ENCODE measurements around the gene SURF6. TPM values are rescaled to one million over a fixed set of nuclear protein-coding genes. Genes with fewer than 3 reads are reported as not detected.

Gene SURF6
- 5.7 and 18.4 TPM in 2 replicates for total RNA-seq

GRCh38 chr9:133335924-133336811 is at the start of gene SURF6:
SURF6 (minus strand) TSS chr9:133336188; CDS start chr9:133336132, 56 bp downstream.

GRCh38 chr9:133375724-133376654 is 40.0 kb upstream of the SURF6 start, which contains the start of the genes STKLD1 and SURF4:
STKLD1 (plus strand) TSS chr9:133376366; CDS start chr9:133376474, 108 bp downstream.
SURF4 (minus strand) TSS chr9:133376060; CDS start chr9:133375969, 91 bp downstream.

GRCh38 chr9:133356391-133357091 is 20.6 kb upstream of the SURF6 start, which contains the start of the genes SURF1 and SURF2:
SURF1 (minus strand) TSS chr9:133356487; CDS start chr9:133356453, 34 bp downstream.
SURF2 (plus strand) TSS chr9:133356550; CDS start chr9:133356593, 43 bp downstream.

GRCh38 chr9:133347985-133348717 is 12.2 kb upstream of the SURF6 start, which contains the start of the genes MED22 and RPL7A:
MED22 (minus strand) TSS chr9:133348131; CDS start chr9:133346662, 1,469 bp downstream.
RPL7A (plus strand) TSS chr9:133348218; CDS start chr9:133348244, 26 bp downstream.

Other genes starting within 250 kb of the SURF6 start
- 32.4 and 72.4 TPM in 2 replicates for gene RALGDS, start 214.9 kb downstream of the SURF6 start, total RNA-seq
- gene GBGT1, start 172.3 kb downstream of the SURF6 start, total RNA-seq, result 0.32 and 40.5 TPM in 2 replicates
- not detected in 2 replicates for gene OBP2B, start 126.9 kb downstream of the SURF6 start, total RNA-seq
- 0.16 TPM in 1 of 2 replicates, not detected in the other for gene ABO, start 61.0 kb downstream of the SURF6 start, total RNA-seq
- 9.4 and 39.6 TPM in 2 replicates for gene MED22, start 11.9 kb upstream of the SURF6 start, total RNA-seq
- gene RPL7A, start 12.0 kb upstream of the SURF6 start, total RNA-seq, result 1,653 and 2,260 TPM in 2 replicates
- gene SURF1, start 20.3 kb upstream of the SURF6 start, total RNA-seq, result 14.9 and 17.1 TPM in 2 replicates
- gene SURF2, start 20.4 kb upstream of the SURF6 start, total RNA-seq, result 10.4 and 12.6 TPM in 2 replicates
- gene SURF4, start 39.9 kb upstream of the SURF6 start, total RNA-seq, result 233 and 341 TPM in 2 replicates
- gene STKLD1, start 40.2 kb upstream of the SURF6 start, total RNA-seq, result 0.25 and 0.49 TPM in 2 replicates
- 14.6 and 23.6 TPM in 2 replicates for gene REXO4, start 81.8 kb upstream of the SURF6 start, total RNA-seq
- 0.49 and 3.0 TPM in 2 replicates for gene ADAMTS13, start 86.2 kb upstream of the SURF6 start, total RNA-seq
- 4.7 and 30.5 TPM in 2 replicates for gene CACFD1, start 123.8 kb upstream of the SURF6 start, total RNA-seq
- 30.0 and 40.0 TPM in 2 replicates for gene SLC2A6, start 142.9 kb upstream of the SURF6 start, total RNA-seq
- not detected in 2 replicates for gene MYMK, start 188.8 kb upstream of the SURF6 start, total RNA-seq
- gene ADAMTSL2, start 198.5 kb upstream of the SURF6 start, total RNA-seq, result under 0.01 TPM in 2 replicates

Data from bladder microvascular endothelial cell (primary cell).